Mesenchymal stem cell (in vitro differentiated cells and primary cell): ENCODE results near the gene PAPPA2.
A peak's percentile ranks its signal among the peaks of the same experiment; 100 is the strongest.

ENCODE experiments used
- DNase-seq: peaks from one replicate; pipeline ENCODE4 v3.0.0-alpha.2; 2013
- H2AFZ ChIP-seq: one replicate; pipeline ENCODE4 v1.6.1; 2013; ENCODE audit warnings: low read depth, mild to moderate bottlenecking, control low read depth, inconsistent platforms, low read length, moderate library complexity
- H2AK5ac ChIP-seq: 2 replicates; pipeline ENCODE4 v1.6.1; 2013; ENCODE audit warnings: low read length, moderate library complexity, mild to moderate bottlenecking, inconsistent platforms; ENCODE audit not compliant: severe bottlenecking
- H2BK120ac ChIP-seq: one replicate; pipeline ENCODE4 v1.6.1; 2013; ENCODE audit warnings: low read depth, mild to moderate bottlenecking, inconsistent platforms, low read length, moderate library complexity
- H2BK12ac ChIP-seq, 2 experiments: one replicate each; pipeline ENCODE4 v1.6.1; 2013; ENCODE audit warnings: inconsistent platforms in 2 of 2, low read length in 2 of 2, mild to moderate bottlenecking in 2 of 2, moderate library complexity in 2 of 2, control low read depth in 1 of 2
- H2BK15ac ChIP-seq: one replicate; pipeline ENCODE4 v1.6.1; 2013; ENCODE audit warnings: mild to moderate bottlenecking, low read depth, inconsistent platforms; ENCODE audit not compliant: poor library complexity, severe bottlenecking
- H2BK5ac ChIP-seq: 2 replicates; pipeline ENCODE4 v1.6.1; 2013; ENCODE audit warnings: low read depth, mild to moderate bottlenecking, low read length, control low read depth, inconsistent platforms; ENCODE audit not compliant: poor library complexity, severe bottlenecking
- H3K14ac ChIP-seq, 2 experiments: one replicate each; pipeline ENCODE4 v1.6.1; 2013; ENCODE audit warnings: inconsistent platforms in 2 of 2, low read length in 2 of 2, control low read depth in 1 of 2, mild to moderate bottlenecking in 1 of 2, moderate library complexity in 1 of 2
- H3K18ac ChIP-seq, 2 experiments: one replicate each; pipeline ENCODE4 v1.6.1; 2013; ENCODE audit warnings: inconsistent platforms in 2 of 2, low read length in 2 of 2, control low read depth in 1 of 2, low read depth in 1 of 2, mild to moderate bottlenecking in 1 of 2
- H3K23ac ChIP-seq, 2 experiments: one replicate each; pipeline ENCODE4 v1.6.1; 2013; ENCODE audit warnings: inconsistent platforms in 2 of 2, low read length in 2 of 2, mild to moderate bottlenecking in 2 of 2, moderate library complexity in 2 of 2, control low read depth in 1 of 2
- H3K27ac ChIP-seq: 2 replicates; pipeline ENCODE4 v1.5.1; 2013; ENCODE audit warnings: mild to moderate bottlenecking, moderate library complexity, low read length, control low read depth, inconsistent platforms; ENCODE audit not compliant: poor library complexity, severe bottlenecking
- H3K27me3 ChIP-seq, 2 experiments: 2 replicates each; pipeline versions ENCODE4 v1.6.1 to v1.7.0; 2013; ENCODE audit warnings: low read length in 2 of 2, mild to moderate bottlenecking in 2 of 2, moderate library complexity in 2 of 2, control low read depth in 1 of 2, inconsistent platforms in 1 of 2; ENCODE audit not compliant: control insufficient read depth in 1 of 2, insufficient read depth in 1 of 2
- H3K36me3 ChIP-seq, 2 experiments: 2 replicates each; pipeline versions ENCODE4 v1.6.1 to v1.7.0; 2013; ENCODE audit warnings: low read length in 2 of 2, control low read depth in 1 of 2, inconsistent platforms in 1 of 2, low read depth in 1 of 2, mild to moderate bottlenecking in 1 of 2; ENCODE audit not compliant: insufficient read depth in 2 of 2, control insufficient read depth in 1 of 2
- H3K4ac ChIP-seq, 2 experiments: one replicate each; pipeline ENCODE4 v1.6.1; 2013; ENCODE audit warnings: inconsistent platforms in 2 of 2, low read length in 2 of 2, mild to moderate bottlenecking in 2 of 2, moderate library complexity in 2 of 2, control low read depth in 1 of 2, low read depth in 1 of 2
- H3K4me1 ChIP-seq: 2 replicates; pipeline ENCODE4 v1.6.1; 2013; ENCODE audit warnings: low read depth, low read length, control low read depth; ENCODE audit not compliant: control insufficient read depth, insufficient read depth
- H3K4me2 ChIP-seq: 2 replicates; pipeline ENCODE4 v1.6.1; 2013; ENCODE audit warnings: low read length, mild to moderate bottlenecking, inconsistent platforms; ENCODE audit not compliant: poor library complexity, severe bottlenecking
- H3K4me3 ChIP-seq, 2 experiments: 2 replicates each; pipeline versions ENCODE4 v1.5.1 to v1.7.0; 2013; ENCODE audit warnings: low read length in 2 of 2, mild to moderate bottlenecking in 2 of 2, control low read depth in 1 of 2, low read depth in 1 of 2; ENCODE audit not compliant: insufficient read depth in 1 of 2
- H3K79me1 ChIP-seq: replicated peaks from 2 replicates; pipeline ENCODE4 v1.6.1; 2013; ENCODE audit warnings: mild to moderate bottlenecking, control low read depth, low read length, inconsistent platforms; ENCODE audit not compliant: poor library complexity, severe bottlenecking
- H3K9ac ChIP-seq: 2 replicates; pipeline ENCODE4 v1.7.0; 2013; ENCODE audit warnings: mild to moderate bottlenecking, low read length, moderate library complexity
- H3K9me3 ChIP-seq: 2 replicates; pipeline ENCODE4 v1.7.0; 2013; ENCODE audit warnings: mild to moderate bottlenecking, low read length; ENCODE audit not compliant: control insufficient read depth
- H4K8ac ChIP-seq: one replicate; pipeline ENCODE4 v1.6.1; 2013; ENCODE audit warnings: inconsistent platforms, mild to moderate bottlenecking, low read length, moderate library complexity
- H4K91ac ChIP-seq: one replicate; pipeline ENCODE4 v1.6.1; 2013; ENCODE audit warnings: mild to moderate bottlenecking, low read length, inconsistent platforms
- WGBS: methylation state at CpG from one replicate; pipeline ENCODE4 v1.1.7; 2013; ENCODE audit warnings: mixed read lengths; 5-methylcytosine and 5-hydroxymethylcytosine counted together

Gene PAPPA2

DNA sequence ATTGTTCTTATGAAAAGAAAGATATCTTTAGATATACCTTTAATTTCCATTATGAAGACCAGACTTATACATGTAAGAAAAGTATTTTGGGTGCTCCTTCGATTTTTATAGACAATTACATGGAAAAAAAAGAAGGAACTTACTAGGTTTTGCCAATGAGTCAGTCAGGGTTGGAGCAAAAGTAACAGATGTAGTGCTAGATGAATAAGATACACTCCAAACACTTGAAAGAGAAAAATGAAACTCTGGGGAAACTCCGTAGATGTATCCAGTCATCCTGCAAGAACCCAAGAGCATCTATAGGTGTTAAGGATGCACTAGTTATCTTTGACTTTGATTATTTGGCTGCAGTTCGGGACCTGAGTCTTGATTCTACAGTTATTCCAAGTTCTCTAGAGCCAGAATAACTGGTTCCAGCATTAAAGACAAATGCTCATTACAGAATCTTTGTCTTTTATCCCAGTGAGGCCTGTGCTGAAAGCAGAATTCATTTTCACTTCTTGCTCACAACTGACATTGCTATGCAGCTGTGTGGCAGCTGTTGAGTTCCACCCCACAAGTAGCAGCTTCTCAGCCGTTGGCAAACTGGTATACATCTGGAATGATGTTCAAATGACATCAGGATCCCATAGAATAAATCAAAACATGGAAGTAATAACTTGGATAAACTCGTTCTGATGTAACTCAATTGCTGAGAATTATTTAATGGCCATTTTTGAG is 375.5 kb downstream of the PAPPA2 start:
- Histone ChIP-seq H2BK15ac (no peak overlapping the region), H2BK120ac (no peak overlapping the region), H3K18ac (no peak overlapping the region), H3K4me1 (no peaks in the 10 kb centered on the region), H2AK5ac (no peak overlapping the region), H3K27ac (no peak overlapping the region), H2AFZ (no peak overlapping the region), H4K91ac (no peak overlapping the region), H3K79me1 (no peaks in the 10 kb centered on the region), H3K27me3 (peaks cover 0 to 3% of the 10 kb centered on the region in 2 experiments), H3K9me3 (no peaks in the 10 kb centered on the region), H4K8ac (no peak overlapping the region), H3K36me3 (no peaks in the 10 kb centered on the region), H3K4me2 (no peak overlapping the region), H3K4me3 (no peak overlapping the region), H2BK5ac (no peak overlapping the region), H3K23ac (no peak overlapping the region), H2BK12ac (no peak overlapping the region), H3K4ac (no peak overlapping the region), H3K14ac (no peak overlapping the region), H3K9ac (no peak overlapping the region)
- no peak for DNase-seq
- 68% methylated on average over 4 of the region's 5 CpGs for WGBS

DNA sequence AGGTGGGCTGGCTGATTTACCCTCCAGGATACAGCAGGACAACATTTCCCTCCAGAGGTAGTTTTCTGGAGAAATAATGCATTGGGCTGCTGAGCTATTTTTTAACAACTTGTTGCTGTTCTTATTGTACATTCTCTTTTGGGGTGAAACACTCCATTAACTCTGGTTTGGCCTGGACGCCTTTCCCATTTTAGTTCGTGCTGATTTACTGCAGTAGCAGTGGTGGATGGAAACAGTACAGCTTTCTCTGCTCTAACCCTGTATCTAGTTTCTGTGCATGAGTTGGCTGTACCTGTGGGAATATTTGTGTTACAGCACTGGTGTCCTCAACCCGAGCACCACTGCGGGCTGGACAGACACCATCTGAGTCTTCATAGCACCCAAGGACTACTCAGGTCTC is 376.2 kb downstream of the PAPPA2 start:
- Histone ChIP-seq H3K36me3 (no peaks in the 10 kb centered on the region), H2AK5ac (no peak overlapping the region), H3K4ac (no peak overlapping the region), H3K4me1 (no peaks in the 10 kb centered on the region), H3K9me3 (no peaks in the 10 kb centered on the region), H3K27me3 (peaks cover 0 to 3% of the 10 kb centered on the region in 2 experiments), H3K14ac (no peak overlapping the region), H2AFZ (no peak overlapping the region), H2BK15ac (no peak overlapping the region), H3K27ac (no peak overlapping the region), H3K9ac (no peak overlapping the region), H3K79me1 (no peaks in the 10 kb centered on the region), H3K4me2 (no peak overlapping the region), H2BK120ac (no peak overlapping the region), H3K18ac (no peak overlapping the region), H4K8ac (no peak overlapping the region), H3K4me3 (no peak overlapping the region), H2BK12ac (no peak overlapping the region), H2BK5ac (no peak overlapping the region), H4K91ac (no peak overlapping the region), H3K23ac (no peak overlapping the region)
- 89% methylated on average over 4 of the region's 4 CpGs for WGBS
- DNase-seq, result no peak

DNA sequence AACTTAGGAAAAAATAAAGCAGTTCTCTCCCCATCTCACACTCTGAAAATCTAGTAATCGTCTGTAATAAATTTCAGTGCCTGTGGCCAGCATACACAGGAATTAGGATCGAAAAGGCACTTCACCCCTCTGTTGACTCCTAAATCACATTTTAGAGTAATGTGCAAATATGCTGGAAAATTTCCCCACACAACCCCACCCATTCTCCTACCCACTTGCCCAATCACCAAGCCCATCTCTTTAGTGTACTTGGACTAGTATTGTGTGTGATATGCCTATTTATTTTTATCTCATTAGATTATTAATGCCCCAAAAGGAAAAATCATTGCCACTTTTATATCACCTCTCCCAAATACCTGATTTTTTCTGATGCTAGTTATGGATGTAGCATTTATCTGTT is 378.3 kb downstream of the PAPPA2 start:
- Histone ChIP-seq H3K4me3 (no peak overlapping the region), H2BK120ac (no peak overlapping the region), H2BK12ac (no peak overlapping the region), H4K8ac (no peak overlapping the region), H3K23ac (no peak overlapping the region), H3K9ac (no peak overlapping the region), H3K18ac (no peak overlapping the region), H2BK5ac (no peak overlapping the region), H2BK15ac (no peak overlapping the region), H3K36me3 (no peaks in the 10 kb centered on the region), H3K27me3 (peaks cover 0 to 8% of the 10 kb centered on the region in 2 experiments), H3K79me1 (no peaks in the 10 kb centered on the region), H3K9me3 (no peaks in the 10 kb centered on the region), H4K91ac (no peak overlapping the region), H3K27ac (no peak overlapping the region), H3K14ac (no peak overlapping the region), H3K4ac (no peak overlapping the region), H3K4me1 (no peaks in the 10 kb centered on the region), H3K4me2 (no peak overlapping the region), H2AK5ac (no peak overlapping the region), H2AFZ (no peak overlapping the region)
- no peak for DNase-seq
- WGBS, result 75% methylated on average over 2 of the region's 2 CpGs

DNA sequence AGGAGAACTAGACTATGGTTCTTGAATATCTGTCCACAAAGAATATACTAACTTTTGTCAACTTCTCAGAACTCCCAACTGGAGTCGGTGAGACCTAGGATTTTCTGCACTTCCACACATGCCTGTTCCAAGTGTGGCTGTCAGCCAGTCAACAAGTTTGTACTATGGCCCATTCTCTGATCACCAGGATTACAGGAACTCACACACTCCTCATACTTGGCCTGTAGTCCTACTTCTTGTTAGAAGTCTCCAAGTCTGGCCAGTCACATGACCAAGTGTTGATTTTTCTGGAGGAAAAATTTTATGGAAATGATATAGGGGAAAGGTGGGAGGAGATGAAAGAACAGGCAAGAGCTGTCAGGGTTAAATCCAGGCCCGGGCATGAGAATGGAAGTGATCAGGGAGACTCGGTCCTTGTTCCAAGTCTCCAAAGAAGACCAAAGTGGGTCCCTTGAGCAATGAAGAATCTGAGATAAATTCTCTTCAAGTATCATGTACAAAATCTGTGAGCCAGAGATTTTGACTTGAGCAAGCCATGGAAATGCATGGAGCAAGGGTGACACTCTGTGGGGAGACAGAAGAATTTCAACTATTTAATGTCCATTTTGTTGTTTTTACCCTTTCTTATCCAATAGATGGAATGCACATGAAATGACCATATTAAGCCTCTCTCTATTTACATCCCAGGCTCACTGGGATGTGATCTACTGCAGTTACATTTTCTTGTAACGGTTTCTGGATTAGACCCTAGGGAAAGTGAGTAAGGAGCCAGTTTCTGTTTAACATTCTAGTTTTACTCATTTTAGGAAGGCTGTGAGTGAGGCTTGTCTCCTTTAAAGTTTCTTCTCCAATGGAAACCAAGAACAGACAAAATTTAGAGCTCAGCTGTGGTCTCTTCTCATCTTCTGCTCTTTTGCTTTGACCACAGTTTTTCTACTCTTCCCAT is 380.6 kb downstream of the PAPPA2 start:
- 37% methylated on average over 4 of the region's 4 CpGs for WGBS
- H3K9ac ChIP-seq, result peak overlapping the region; percentile 34
- H3K79me1 ChIP-seq, result no peaks in the 10 kb centered on the region
- no peak overlapping the region for H3K18ac ChIP-seq
- no peak overlapping the region for H3K23ac ChIP-seq
- H3K4me3 ChIP-seq, result no peak overlapping the region
- H4K91ac ChIP-seq, result no peak overlapping the region
- no peak overlapping the region for H3K27ac ChIP-seq
- no peak overlapping the region for H2AFZ ChIP-seq
- H2BK120ac ChIP-seq, result no peak overlapping the region
- H2BK15ac ChIP-seq, result no peak overlapping the region
- no peak overlapping the region for H3K4ac ChIP-seq
- H3K4me1 ChIP-seq, result no peaks in the 10 kb centered on the region
- no peaks in the 10 kb centered on the region for H3K9me3 ChIP-seq
- no peak overlapping the region for H2AK5ac ChIP-seq
- H3K36me3 ChIP-seq, result no peaks in the 10 kb centered on the region
- peak; percentile 42 for DNase-seq
- peaks cover 0 to 8% of the 10 kb centered on the region in 2 experiments for H3K27me3 ChIP-seq
- H3K4me2 ChIP-seq, result no peak overlapping the region
- no peak overlapping the region for H2BK12ac ChIP-seq
- no peak overlapping the region for H2BK5ac ChIP-seq
- H4K8ac ChIP-seq, result no peak overlapping the region
- no peak overlapping the region for H3K14ac ChIP-seq
